Right atrium auricular region (tissue), 2 donors: ENCODE measurements around the gene ELAVL2. TPM values are rescaled to one million over a fixed set of nuclear protein-coding genes. Genes with fewer than 3 reads are reported as not detected.

Experiments used
- DNase-seq: peaks from one replicate; pipeline ENCODE4 v3.0.0-alpha.2; 2019; ENCODE audit warnings: low spot score
- H3K27ac ChIP-seq, 2 donors: fragments of 200-600 bp; sonication (generic); 1 replicate in 1 of 2; 2 replicates in 1 of 2; pipeline ENCODE4 v1.5.1; 2016 to 2019
- H3K27me3 ChIP-seq, 2 donors: fragments of 200-600 bp; sonication (generic); one replicate each; pipeline versions ENCODE4 v1.5.1 to v1.6.0; 2017 to 2019
- H3K36me3 ChIP-seq: fragments of 200-600 bp; sonication (generic); one replicate; pipeline ENCODE4 v1.5.1; 2016
- H3K4me1 ChIP-seq, 2 donors: fragments of 200-600 bp; sonication (generic); one replicate each; pipeline versions ENCODE4 v1.5.1 to v1.6.0; 2017 to 2019
- H3K4me3 ChIP-seq, 2 donors: fragments of 200-600 bp; sonication (generic); 1 replicate in 1 of 2; 2 replicates in 1 of 2; pipeline ENCODE4 v1.5.1; 2017 to 2019; ENCODE audit warnings: mild to moderate bottlenecking in 1 of 2, moderate library complexity in 1 of 2
- H3K9me3 ChIP-seq, 2 donors: fragments of 200-600 bp; sonication (generic); one replicate each; pipeline ENCODE4 v1.5.1; 2019
- total RNA-seq, 2 donors: library from RNA; depleted of rRNA; stranded (reverse); fragments of >200 nt; gene quantifications; one replicate each; pipeline ENCODE4 v1.1.0, GENCODE V29; 2016
- TF ChIP-seq, protein P1 (sequence below), 2 donors: fragments of 200-600 bp; sonication (generic); IDR thresholded peaks; one replicate each; pipeline ENCODE4 v1.5.1; 2019; ENCODE audit warnings: antibody characterized with exemption in 2 of 2

The ELAVL2 gene
- total RNA-seq, 2 donors from 2014 or later, result 0.24 TPM; not detected in 1

DNA sequence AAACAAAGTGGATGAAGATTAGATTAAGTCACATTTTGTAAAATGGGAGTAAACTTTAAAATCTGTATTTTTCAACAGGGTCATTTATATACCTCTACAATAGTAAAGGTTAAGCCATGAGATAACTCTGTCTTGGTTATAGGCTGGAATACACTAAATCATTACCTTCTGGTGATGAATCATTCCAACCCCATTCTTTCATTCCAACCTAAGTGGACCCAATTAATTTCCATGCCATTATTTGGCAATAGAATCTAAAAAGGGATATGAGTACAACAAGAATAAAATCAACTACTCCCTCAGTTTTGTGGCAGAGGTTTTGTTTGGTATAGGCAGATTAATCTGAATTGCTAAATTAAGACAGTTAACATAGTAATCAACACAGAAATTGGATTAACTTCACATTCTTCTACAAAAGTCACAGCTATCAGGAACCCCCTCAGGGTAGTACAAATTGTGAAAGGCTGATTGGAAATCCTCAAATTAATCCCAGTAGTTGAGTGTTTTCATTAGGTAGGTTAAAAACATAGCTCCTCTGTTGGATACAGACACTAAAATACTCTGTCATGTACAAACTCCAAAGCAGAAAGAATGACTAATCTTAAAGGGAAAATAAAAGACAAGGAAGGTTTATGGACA lies 54.2 kb downstream of the ELAVL2 start:
- Histone ChIP-seq H3K27ac (no peak overlapping the region), H3K4me1 (no peaks in the 10 kb centered on the region), H3K36me3 (no peaks in the 10 kb centered on the region), H3K9me3 (no peaks in the 10 kb centered on the region), H3K4me3 (no peak overlapping the region), H3K27me3 (no peaks in the 10 kb centered on the region)
- DNase-seq, result no peak
- TF ChIP-seq, protein P1, sequence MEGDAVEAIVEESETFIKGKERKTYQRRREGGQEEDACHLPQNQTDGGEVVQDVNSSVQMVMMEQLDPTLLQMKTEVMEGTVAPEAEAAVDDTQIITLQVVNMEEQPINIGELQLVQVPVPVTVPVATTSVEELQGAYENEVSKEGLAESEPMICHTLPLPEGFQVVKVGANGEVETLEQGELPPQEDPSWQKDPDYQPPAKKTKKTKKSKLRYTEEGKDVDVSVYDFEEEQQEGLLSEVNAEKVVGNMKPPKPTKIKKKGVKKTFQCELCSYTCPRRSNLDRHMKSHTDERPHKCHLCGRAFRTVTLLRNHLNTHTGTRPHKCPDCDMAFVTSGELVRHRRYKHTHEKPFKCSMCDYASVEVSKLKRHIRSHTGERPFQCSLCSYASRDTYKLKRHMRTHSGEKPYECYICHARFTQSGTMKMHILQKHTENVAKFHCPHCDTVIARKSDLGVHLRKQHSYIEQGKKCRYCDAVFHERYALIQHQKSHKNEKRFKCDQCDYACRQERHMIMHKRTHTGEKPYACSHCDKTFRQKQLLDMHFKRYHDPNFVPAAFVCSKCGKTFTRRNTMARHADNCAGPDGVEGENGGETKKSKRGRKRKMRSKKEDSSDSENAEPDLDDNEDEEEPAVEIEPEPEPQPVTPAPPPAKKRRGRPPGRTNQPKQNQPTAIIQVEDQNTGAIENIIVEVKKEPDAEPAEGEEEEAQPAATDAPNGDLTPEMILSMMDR (IDR thresholded peaks at IDR 0.05), result no peak

DNA sequence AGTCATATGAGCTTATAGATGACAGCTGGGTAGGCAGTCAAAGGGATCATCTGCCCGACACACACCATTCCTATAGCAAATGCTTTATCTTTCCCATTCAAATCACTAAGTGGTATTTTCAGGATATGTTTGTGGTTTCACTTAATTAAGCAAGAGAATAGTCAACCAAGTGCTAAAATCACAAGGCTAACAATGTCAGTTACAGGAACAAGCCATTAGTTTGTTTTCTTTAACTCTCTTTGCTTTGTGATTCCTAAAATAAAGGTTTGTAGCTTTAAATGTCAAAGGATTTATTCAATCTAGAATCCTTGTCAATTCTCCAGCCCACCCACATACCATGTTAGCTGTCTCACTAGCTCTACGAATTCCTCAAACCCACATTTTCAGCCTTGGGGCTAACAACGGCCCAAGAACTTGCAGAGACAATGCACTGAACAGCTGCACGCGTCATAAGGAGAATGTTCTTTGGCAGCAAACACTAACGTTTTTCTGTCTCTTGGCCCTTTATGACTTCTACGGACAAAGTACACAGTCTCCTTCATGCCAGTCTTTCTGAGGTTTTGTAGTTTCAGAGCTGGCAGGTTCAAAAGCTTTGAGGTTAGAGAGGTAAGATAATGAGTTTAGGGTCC lies 56.6 kb downstream of the ELAVL2 start:
- Histone ChIP-seq H3K9me3 (no peaks in the 10 kb centered on the region), H3K4me1 (no peaks in the 10 kb centered on the region), H3K36me3 (no peaks in the 10 kb centered on the region), H3K27ac (no peak overlapping the region), H3K27me3 (no peaks in the 10 kb centered on the region), H3K4me3 (no peak overlapping the region)
- DNase-seq, result no peak
- TF ChIP-seq, protein P1 (IDR thresholded peaks at IDR 0.05), result no peak

DNA sequence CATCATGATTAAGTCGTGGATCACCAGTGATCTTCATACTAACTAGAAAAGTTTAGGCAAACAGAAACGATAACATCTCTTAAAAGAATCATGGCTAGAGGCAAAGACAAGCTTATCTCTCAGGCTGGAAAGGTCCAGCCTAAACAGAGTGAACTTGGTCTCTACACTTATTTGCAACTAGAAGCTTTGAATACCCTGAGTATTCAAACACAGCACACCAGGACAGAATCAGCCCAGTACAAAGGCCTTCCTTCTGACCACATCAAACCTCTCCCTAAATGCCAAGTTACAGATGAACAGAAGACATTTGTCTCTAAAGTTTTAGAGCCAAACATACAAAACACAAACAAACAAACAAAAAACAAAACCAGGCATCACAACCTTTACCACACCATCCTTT lies 57.2 kb downstream of the ELAVL2 start:
- Histone ChIP-seq H3K4me3 (no peak overlapping the region), H3K4me1 (no peaks in the 10 kb centered on the region), H3K9me3 (no peaks in the 10 kb centered on the region), H3K27ac (no peak overlapping the region), H3K36me3 (no peaks in the 10 kb centered on the region), H3K27me3 (no peaks in the 10 kb centered on the region)
- TF ChIP-seq, protein P1 (IDR thresholded peaks at IDR 0.05), result no peak
- no peak for DNase-seq

DNA sequence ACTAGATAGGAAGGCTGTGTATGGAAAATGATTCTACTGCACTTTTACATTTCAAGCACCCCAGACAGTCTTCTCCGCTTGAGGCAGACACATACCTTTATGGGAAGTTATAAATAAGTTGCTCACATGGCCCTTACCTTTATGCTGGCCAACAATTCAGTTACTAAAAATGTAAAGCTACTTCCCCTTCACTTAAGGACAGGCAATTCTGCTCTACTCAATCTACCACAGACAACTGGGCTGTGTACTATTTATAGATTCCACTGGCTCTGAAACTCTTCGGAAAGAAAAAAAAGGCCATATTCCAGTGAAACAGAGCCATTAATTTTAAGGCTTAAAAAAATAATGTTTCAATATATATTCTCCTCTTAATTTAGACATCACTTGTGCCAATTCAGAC lies 59.4 kb downstream of the ELAVL2 start:
- Histone ChIP-seq H3K4me3 (no peak overlapping the region), H3K27me3 (no peaks in the 10 kb centered on the region), H3K27ac (no peak overlapping the region), H3K9me3 (no peaks in the 10 kb centered on the region), H3K36me3 (no peaks in the 10 kb centered on the region), H3K4me1 (no peaks in the 10 kb centered on the region)
- TF ChIP-seq, protein P1 (IDR thresholded peaks at IDR 0.05), result no peak
- no peak for DNase-seq

DNA sequence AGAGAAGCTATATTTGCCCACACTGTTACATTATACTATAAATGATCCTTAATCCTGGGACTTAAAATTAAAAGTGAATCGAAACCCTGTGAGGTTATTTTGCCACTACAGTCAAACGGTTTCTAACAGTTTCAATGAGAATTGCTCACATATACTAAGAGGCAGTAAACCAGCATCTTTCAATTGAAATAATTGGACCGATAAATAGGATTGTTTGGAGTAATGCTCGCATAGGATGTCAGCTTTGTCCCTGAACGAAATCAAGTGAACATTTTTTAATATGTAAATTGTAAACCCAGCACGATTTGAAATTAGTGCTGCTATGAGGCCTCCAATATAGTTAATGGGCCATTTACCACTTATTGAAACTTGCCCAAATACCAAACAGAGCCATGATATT lies 60.5 kb downstream of the ELAVL2 start:
- Histone ChIP-seq H3K27ac (no peak overlapping the region), H3K4me1 (no peaks in the 10 kb centered on the region), H3K9me3 (no peaks in the 10 kb centered on the region), H3K4me3 (no peak overlapping the region), H3K36me3 (no peaks in the 10 kb centered on the region), H3K27me3 (no peaks in the 10 kb centered on the region)
- TF ChIP-seq, protein P1 (IDR thresholded peaks at IDR 0.05), result no peak
- no peak for DNase-seq

DNA sequence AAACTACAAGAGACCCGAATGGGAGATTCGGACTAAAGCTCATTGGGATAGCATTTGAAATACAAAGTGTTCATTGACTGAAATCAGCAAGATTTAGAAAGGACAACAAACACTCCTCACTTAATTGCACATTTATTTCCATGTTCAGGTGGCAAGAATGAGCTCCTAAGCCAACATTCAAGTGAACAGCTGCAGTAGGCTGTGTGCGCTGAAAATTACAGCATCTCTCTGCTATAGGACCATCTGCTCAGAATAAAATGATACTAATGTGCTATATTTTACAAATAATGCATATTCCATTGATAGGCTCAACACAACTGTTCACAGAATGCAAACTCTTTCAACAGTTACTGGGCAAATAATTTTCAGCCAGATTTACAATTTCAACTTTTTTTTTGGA lies 61.8 kb downstream of the ELAVL2 start:
- H3K4me3 ChIP-seq, result no peak overlapping the region
- no peaks in the 10 kb centered on the region for H3K9me3 ChIP-seq
- TF ChIP-seq, protein P1 (IDR thresholded peaks at IDR 0.05), result no peak
- H3K27me3 ChIP-seq, result no peaks in the 10 kb centered on the region
- no peak for DNase-seq
- no peaks in the 10 kb centered on the region for H3K4me1 ChIP-seq
- H3K27ac ChIP-seq, result no peak overlapping the region
- H3K36me3 ChIP-seq, result no peaks in the 10 kb centered on the region
